Peyer's patch (tissue), 4 donors: Measurements from ENCODE around the gene CLDN16. TPM values are rescaled to one million over a fixed set of nuclear protein-coding genes. Genes with fewer than 3 reads are reported as not detected.

Experiments
- DNase-seq, 3 donors: peaks; one replicate each; pipeline ENCODE4 v3.0.0-alpha.2; 2017 to 2019
- H3K27ac ChIP-seq, 4 donors: fragments of 200-600 bp; sonication (generic); one replicate each; pipeline ENCODE4 v1.5.1; 2016 to 2019
- H3K27me3 ChIP-seq, 2 donors: fragments of 200-600 bp; sonication (generic); one replicate each; pipeline ENCODE4 v1.5.1; 2019
- H3K36me3 ChIP-seq, 3 donors: fragments of 200-600 bp; sonication (generic); one replicate each; pipeline ENCODE4 v1.5.1; 2016 to 2019
- H3K4me1 ChIP-seq, 4 donors: fragments of 200-600 bp; sonication (generic); one replicate each; pipeline ENCODE4 v1.5.1; 2016 to 2019
- H3K4me3 ChIP-seq, 4 donors: fragments of 200-600 bp; sonication (generic); 1 replicate in 3 of 4; 2 replicates in 1 of 4; pipeline ENCODE4 v1.5.1; 2016 to 2019; ENCODE audit warnings: mild to moderate bottlenecking in 1 of 4
- H3K9me3 ChIP-seq, 4 donors: fragments of 200-600 bp; sonication (generic); one replicate each; pipeline ENCODE4 v1.5.1; 2016 to 2019; ENCODE audit warnings: mild to moderate bottlenecking in 1 of 4
- CTCF ChIP-seq, 6 experiments: fragments of 450-650 bp in 4 of 6; fragments of 200-600 bp in 2 of 6; sonication (generic) in 1 of 6; IDR thresholded peaks; one replicate each; pipeline ENCODE4 v1.5.1; 2017 to 2019; ENCODE audit warnings: antibody characterized with exemption in 6 of 6, mild to moderate bottlenecking in 3 of 6, moderate library complexity in 1 of 6
- POLR2A ChIP-seq, 2 donors: fragments of 450-650 bp; IDR thresholded peaks; one replicate each; pipeline ENCODE4 v1.5.1; 2017; ENCODE audit warnings: antibody characterized with exemption in 2 of 2, mild to moderate bottlenecking in 2 of 2, moderate library complexity in 2 of 2
- total RNA-seq, 4 donors: library from RNA; depleted of rRNA; stranded (reverse); fragments of >200 nt; gene quantifications; one replicate each; pipeline ENCODE4 v1.1.0, GENCODE V29; 2016

CLDN16 gene
- total RNA-seq, 4 donors from 2014 or later = not detected

GRCh38 chr3:190430906-190431305 lies 42.9 kb downstream of the CLDN16 start:
- Histone ChIP-seq H3K9me3 (no peaks in the 10 kb centered on the region), H3K4me1 (no peaks in the 10 kb centered on the region), H3K4me3 (no peak overlapping the region), H3K27ac (no peak overlapping the region), H3K36me3 (no peaks in the 10 kb centered on the region), H3K27me3 (no peaks in the 10 kb centered on the region)
- no peak for DNase-seq
- TF ChIP-seq CTCF (IDR thresholded peaks at IDR 0.05) = no peak
- no peak for TF ChIP-seq POLR2A (IDR thresholded peaks at IDR 0.05)

- Histone ChIP-seq H3K27ac (no peak overlapping the region), H3K27me3 (no peaks in the 10 kb centered on the region), H3K36me3 (no peaks in the 10 kb centered on the region), H3K4me3 (no peak overlapping the region), H3K9me3 (no peaks in the 10 kb centered on the region), H3K4me1 (no peaks in the 10 kb centered on the region)
- DNase-seq = no peak
- TF ChIP-seq CTCF (IDR thresholded peaks at IDR 0.05) (no peak), POLR2A (IDR thresholded peaks at IDR 0.05) (no peak)
Measured at GRCh38 chr3:190432216-190432615, 44.3 kb downstream of the CLDN16 start.

- Histone ChIP-seq H3K27ac (no peak overlapping the region), H3K9me3 (no peaks in the 10 kb centered on the region), H3K36me3 (no peaks in the 10 kb centered on the region), H3K27me3 (no peaks in the 10 kb centered on the region), H3K4me1 (no peaks in the 10 kb centered on the region), H3K4me3 (no peak overlapping the region)
- DNase-seq = no peak
- TF ChIP-seq POLR2A (IDR thresholded peaks at IDR 0.05) = no peak
- no peak for TF ChIP-seq CTCF (IDR thresholded peaks at IDR 0.05)
Measured at GRCh38 chr3:190433626-190434025, 45.7 kb downstream of the CLDN16 start.

- no peaks in the 10 kb centered on the region for H3K36me3 ChIP-seq
- no peaks in the 10 kb centered on the region for H3K27me3 ChIP-seq
- H3K4me3 ChIP-seq = no peak overlapping the region
- no peaks in the 10 kb centered on the region for H3K4me1 ChIP-seq
- DNase-seq = no peak
- TF ChIP-seq CTCF (IDR thresholded peaks at IDR 0.05) (no peak), POLR2A (IDR thresholded peaks at IDR 0.05) (no peak)
- no peak overlapping the region for H3K27ac ChIP-seq
- H3K9me3 ChIP-seq = no peaks in the 10 kb centered on the region
Measured at GRCh38 chr3:190435618-190436017, 47.7 kb downstream of the CLDN16 start.

GRCh38 chr3:190436331-190436730 lies 48.4 kb downstream of the CLDN16 start:
- TF ChIP-seq POLR2A (IDR thresholded peaks at IDR 0.05) (no peak), CTCF (IDR thresholded peaks at IDR 0.05) (no peak)
- Histone ChIP-seq H3K27ac (no peak overlapping the region), H3K36me3 (no peaks in the 10 kb centered on the region), H3K4me1 (no peaks in the 10 kb centered on the region), H3K27me3 (no peaks in the 10 kb centered on the region), H3K9me3 (no peaks in the 10 kb centered on the region), H3K4me3 (no peak overlapping the region)
- no peak for DNase-seq

- no peak for TF ChIP-seq POLR2A (IDR thresholded peaks at IDR 0.05)
- TF ChIP-seq CTCF (IDR thresholded peaks at IDR 0.05) = no peak
- no peak overlapping the region for H3K27ac ChIP-seq
- no peaks in the 10 kb centered on the region for H3K9me3 ChIP-seq
- no peak for DNase-seq
- no peak overlapping the region for H3K4me3 ChIP-seq
- H3K27me3 ChIP-seq = no peaks in the 10 kb centered on the region
- peaks cover 0 to 5% (median 0%) of the 10 kb centered on the region in 4 donors for H3K4me1 ChIP-seq
- H3K36me3 ChIP-seq = no peaks in the 10 kb centered on the region
Measured at GRCh38 chr3:190442240-190442639, 54.3 kb downstream of the CLDN16 start.
